Stomach (tissue), 4 donors: ENCODE results near the gene NRG2.

Experiments
- CTCF ChIP-seq, 7 experiments: fragments of 450-650 bp in 4 of 7; fragments of 200-600 bp in 3 of 7; sonication (generic) in 3 of 7; IDR thresholded peaks; one replicate each; pipeline ENCODE4 v1.5.1; 2016 to 2019; ENCODE audit warnings: antibody characterized with exemption in 7 of 7, control low read depth in 2 of 7, mild to moderate bottlenecking in 1 of 7
- EP300 ChIP-seq: sonication (generic); formaldehyde crosslinking; IDR thresholded peaks from one replicate; pipeline ENCODE4 v1.6.1; 2017; ENCODE audit warnings: antibody characterized with exemption

- no peak for TF ChIP-seq EP300
- no peak for TF ChIP-seq CTCF (IDR thresholded peaks at IDR 0.05)
Measured at GRCh38 chr5:140056880-140057279, 13.8 kb upstream of the NRG2 start.
